HepG2 (cell line): ENCODE results near the gene LGI4. TPM values are rescaled to one million over a fixed set of nuclear protein-coding genes. Genes with fewer than 3 reads are reported as not detected.

Source experiments
- ELF3 ChIP-seq: IDR thresholded peaks from 2 replicates; pipeline ENCODE4 v1.6.1; 2016; ENCODE audit warnings: missing genetic modification reagents, missing compliant biosample characterization
- FOXA1 ChIP-seq, 2 experiments: fragments of 450-650 bp in 1 of 2; sonication (generic) in 1 of 2; formaldehyde crosslinking in 1 of 2; IDR thresholded peaks; 2 replicates each; pipeline versions ENCODE4 v1.4.0 to v1.6.1; 2016 to 2020; ENCODE audit warnings: missing genetic modification reagents in 1 of 2
- HNF4A ChIP-seq: sonication (generic); formaldehyde crosslinking; IDR thresholded peaks from 2 replicates; pipeline ENCODE4 v1.4.0; 2020; ENCODE audit warnings: missing genetic modification reagents
- HOXA9 ChIP-seq: sonication (generic); formaldehyde crosslinking; IDR thresholded peaks from 2 replicates; pipeline ENCODE4 v1.8.1; 2022; ENCODE audit warnings: missing genetic modification reagents, mild to moderate bottlenecking, moderate library complexity, borderline replicate concordance
- KDM1A ChIP-seq: IDR thresholded peaks from 2 replicates; pipeline ENCODE4 v1.6.1; 2016; ENCODE audit warnings: missing compliant biosample characterization
- KDM5A ChIP-seq: fragments of 200-600 bp; sonication (generic); IDR thresholded peaks from 2 replicates; pipeline ENCODE4 v1.7.0; 2018; ENCODE audit warnings: antibody characterized with exemption, mild to moderate bottlenecking, low read length, borderline replicate concordance
- NR2F6 ChIP-seq, 2 experiments: IDR thresholded peaks; 2 replicates each; pipeline ENCODE4 v1.6.1; 2016; ENCODE audit warnings: antibody characterized with exemption in 1 of 2, mild to moderate bottlenecking in 1 of 2
- RARG ChIP-seq: sonication (generic); formaldehyde crosslinking; IDR thresholded peaks from 2 replicates; pipeline ENCODE4 v1.4.0; 2020; ENCODE audit warnings: low read depth, mild to moderate bottlenecking, missing genetic modification reagents
- RBFOX2 ChIP-seq: fragments of 200-400 bp; formaldehyde crosslinking; IDR thresholded peaks from 2 replicates; pipeline ENCODE4 v1.6.1; 2017; ENCODE audit warnings: low read depth, mild to moderate bottlenecking, low read length
- SAP130 ChIP-seq: IDR thresholded peaks from 2 replicates; pipeline ENCODE4 v1.6.1; 2016; ENCODE audit warnings: low read depth
- ZFP36L1 ChIP-seq: sonication (generic); formaldehyde crosslinking; IDR thresholded peaks from 2 replicates; pipeline ENCODE4 v1.8.0; 2022; ENCODE audit warnings: mild to moderate bottlenecking, missing genetic modification reagents, moderate library complexity
- ZFP37 ChIP-seq: sonication (generic); formaldehyde crosslinking; IDR thresholded peaks from 2 replicates; pipeline ENCODE4 v1.4.0; 2020; ENCODE audit warnings: missing genetic modification reagents, borderline replicate concordance
- ZMYM4 ChIP-seq: sonication (generic); formaldehyde crosslinking; IDR thresholded peaks from 2 replicates; pipeline ENCODE4 v1.8.1; 2023; ENCODE audit warnings: mild to moderate bottlenecking, missing genetic modification reagents
- ZNF430 ChIP-seq: sonication (generic); formaldehyde crosslinking; IDR thresholded peaks from 2 replicates; pipeline ENCODE4 v1.9.0; 2021; ENCODE audit warnings: mild to moderate bottlenecking, missing genetic modification reagents
- ZNF460 ChIP-seq: sonication (generic); formaldehyde crosslinking; IDR thresholded peaks from 2 replicates; pipeline ENCODE4 v1.5.1; 2020; ENCODE audit warnings: missing genetic modification reagents, mild to moderate bottlenecking, borderline replicate concordance
- ZNF772 ChIP-seq: sonication (generic); formaldehyde crosslinking; IDR thresholded peaks from 2 replicates; pipeline ENCODE4 v1.5.0; 2020; ENCODE audit warnings: mild to moderate bottlenecking, missing genetic modification reagents
- ZNF878 ChIP-seq: sonication (generic); formaldehyde crosslinking; IDR thresholded peaks from 2 replicates; pipeline ENCODE4 v1.8.1; 2023; ENCODE audit warnings: mild to moderate bottlenecking, missing genetic modification reagents, moderate library complexity
- polyA plus RNA-seq, 8 experiments: library from polyadenylated mRNA; depleted of rRNA in 3 of 8; stranded (reverse) in 7 of 8; unstranded in 1 of 8; fragments of >200 nt; fragmentation: Illumina TruSeq in 4 of 8; extraction: Trizol in 4 of 8; gene quantifications; 2 replicates each; pipeline versions ENCODE4 v1.2.1 to v1.2.3, GENCODE V29; 2011 to 2016; ENCODE audit warnings: low read depth in 4 of 8, missing spikeins in 1 of 8, mixed read lengths in 1 of 8; ENCODE audit not compliant: insufficient read depth in 1 of 8
- total RNA-seq, 5 experiments: library from RNA; depleted of rRNA; stranded (reverse); fragments of >200 nt; fragmentation: Illumina TruSeq; extraction: Trizol; gene quantifications; 2 replicates each; pipeline ENCODE4 v1.2.3, GENCODE V29; 2016; ENCODE audit warnings: low read depth in 1 of 5
- TF ChIP-seq, protein P1 (sequence below): sonication (generic); formaldehyde crosslinking; IDR thresholded peaks from 2 replicates; pipeline ENCODE4 v1.4.0; 2020; ENCODE audit warnings: missing genetic modification reagents
- TF ChIP-seq, protein P2 (sequence below): sonication (generic); formaldehyde crosslinking; IDR thresholded peaks from 2 replicates; pipeline ENCODE4 v1.5.0; 2020; ENCODE audit warnings: missing genetic modification reagents
- TF ChIP-seq, protein P3 (sequence below): sonication (generic); formaldehyde crosslinking; IDR thresholded peaks from 2 replicates; pipeline ENCODE4 v1.5.0; 2020; ENCODE audit warnings: missing genetic modification reagents
- TF ChIP-seq, protein P4 (sequence below): sonication (generic); formaldehyde crosslinking; IDR thresholded peaks from 2 replicates; pipeline ENCODE4 v1.5.0; 2020; ENCODE audit warnings: missing genetic modification reagents, mild to moderate bottlenecking, borderline replicate concordance

LGI4 gene
- total and polyA plus RNA-seq, 2 of the 13 experiments (the other 11 are each of a cell fraction or from before 2014, with no cell fraction given) = 2.8 TPM; not detected in 1

DNA sequence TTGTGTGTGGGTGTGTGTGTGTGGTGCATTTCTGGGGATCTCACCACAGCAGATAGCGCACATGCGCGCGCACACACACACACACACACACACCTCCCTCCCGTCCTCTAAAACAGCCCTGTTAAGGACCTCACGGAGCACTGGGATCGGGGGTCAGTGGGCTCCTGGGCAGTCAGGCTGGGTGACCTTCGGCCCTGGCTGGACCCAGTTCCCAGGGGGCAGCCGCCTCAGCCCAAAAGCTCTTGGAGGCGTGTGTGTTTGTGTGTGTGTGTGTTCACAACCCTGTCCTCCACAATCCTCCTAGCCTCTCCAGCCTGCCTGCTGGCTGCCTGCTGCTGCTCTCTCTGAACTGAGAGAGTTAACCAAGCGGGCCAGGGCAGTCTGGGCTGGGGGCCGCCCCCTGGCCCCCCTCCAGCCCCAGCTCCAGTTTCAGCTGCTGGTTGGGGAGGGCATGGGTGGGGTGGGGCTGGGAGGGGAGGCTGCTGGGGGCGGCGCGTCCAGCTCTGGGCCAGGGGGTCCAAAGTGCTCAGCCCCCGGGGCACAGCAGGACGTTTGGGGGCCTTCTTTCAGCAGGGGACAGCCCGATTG is 3.5 kb upstream of the LGI4 start, which contains the start of gene FXYD1 (continued):
- TF ChIP-seq RBFOX2 (no peak), ZNF430 (CRISPR knock-in tag) (no peak), ZFP37 (CRISPR knock-in tag) (no peak), KDM1A (CRISPR knock-in tag) (no peak), SAP130 (CRISPR knock-in tag) (peak; percentile 6; the same call in 1 of the 2 replicates), NR2F6 (IDR thresholded peaks at IDR 0.05) (no peak), NR2F6 (CRISPR knock-in tag; IDR thresholded peaks at IDR 0.05) (peak; percentile 19), ZNF878 (CRISPR knock-in tag) (no peak), ZNF772 (CRISPR knock-in tag) (no peak), ZFP36L1 (CRISPR knock-in tag) (no peak), ELF3 (CRISPR knock-in tag) (no peak), ZMYM4 (no peak), FOXA1 (IDR thresholded peaks at IDR 0.05) (no peak), FOXA1 (CRISPR knock-in tag; IDR thresholded peaks at IDR 0.05) (no peak), KDM5A (no peak), HOXA9 (CRISPR knock-in tag) (no peak), HNF4A (peak; percentile 18; the same call in 1 of the 2 replicates), RARG (no peak), ZNF460 (CRISPR knock-in tag) (no peak)
- TF ChIP-seq, protein P1, sequence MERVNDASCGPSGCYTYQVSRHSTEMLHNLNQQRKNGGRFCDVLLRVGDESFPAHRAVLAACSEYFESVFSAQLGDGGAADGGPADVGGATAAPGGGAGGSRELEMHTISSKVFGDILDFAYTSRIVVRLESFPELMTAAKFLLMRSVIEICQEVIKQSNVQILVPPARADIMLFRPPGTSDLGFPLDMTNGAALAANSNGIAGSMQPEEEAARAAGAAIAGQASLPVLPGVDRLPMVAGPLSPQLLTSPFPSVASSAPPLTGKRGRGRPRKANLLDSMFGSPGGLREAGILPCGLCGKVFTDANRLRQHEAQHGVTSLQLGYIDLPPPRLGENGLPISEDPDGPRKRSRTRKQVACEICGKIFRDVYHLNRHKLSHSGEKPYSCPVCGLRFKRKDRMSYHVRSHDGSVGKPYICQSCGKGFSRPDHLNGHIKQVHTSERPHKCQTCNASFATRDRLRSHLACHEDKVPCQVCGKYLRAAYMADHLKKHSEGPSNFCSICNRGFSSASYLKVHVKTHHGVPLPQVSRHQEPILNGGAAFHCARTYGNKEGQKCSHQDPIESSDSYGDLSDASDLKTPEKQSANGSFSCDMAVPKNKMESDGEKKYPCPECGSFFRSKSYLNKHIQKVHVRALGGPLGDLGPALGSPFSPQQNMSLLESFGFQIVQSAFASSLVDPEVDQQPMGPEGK (CRISPR knock-in tag) = peak; percentile 56; the same call in 1 of the 2 replicates
- TF ChIP-seq, protein P2, sequence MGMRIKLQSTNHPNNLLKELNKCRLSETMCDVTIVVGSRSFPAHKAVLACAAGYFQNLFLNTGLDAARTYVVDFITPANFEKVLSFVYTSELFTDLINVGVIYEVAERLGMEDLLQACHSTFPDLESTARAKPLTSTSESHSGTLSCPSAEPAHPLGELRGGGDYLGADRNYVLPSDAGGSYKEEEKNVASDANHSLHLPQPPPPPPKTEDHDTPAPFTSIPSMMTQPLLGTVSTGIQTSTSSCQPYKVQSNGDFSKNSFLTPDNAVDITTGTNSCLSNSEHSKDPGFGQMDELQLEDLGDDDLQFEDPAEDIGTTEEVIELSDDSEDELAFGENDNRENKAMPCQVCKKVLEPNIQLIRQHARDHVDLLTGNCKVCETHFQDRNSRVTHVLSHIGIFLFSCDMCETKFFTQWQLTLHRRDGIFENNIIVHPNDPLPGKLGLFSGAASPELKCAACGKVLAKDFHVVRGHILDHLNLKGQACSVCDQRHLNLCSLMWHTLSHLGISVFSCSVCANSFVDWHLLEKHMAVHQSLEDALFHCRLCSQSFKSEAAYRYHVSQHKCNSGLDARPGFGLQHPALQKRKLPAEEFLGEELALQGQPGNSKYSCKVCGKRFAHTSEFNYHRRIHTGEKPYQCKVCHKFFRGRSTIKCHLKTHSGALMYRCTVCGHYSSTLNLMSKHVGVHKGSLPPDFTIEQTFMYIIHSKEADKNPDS (CRISPR knock-in tag) = 0 out of 2 replicates have a peak, but pooled peaks have one; percentile 47
- TF ChIP-seq, protein P3, sequence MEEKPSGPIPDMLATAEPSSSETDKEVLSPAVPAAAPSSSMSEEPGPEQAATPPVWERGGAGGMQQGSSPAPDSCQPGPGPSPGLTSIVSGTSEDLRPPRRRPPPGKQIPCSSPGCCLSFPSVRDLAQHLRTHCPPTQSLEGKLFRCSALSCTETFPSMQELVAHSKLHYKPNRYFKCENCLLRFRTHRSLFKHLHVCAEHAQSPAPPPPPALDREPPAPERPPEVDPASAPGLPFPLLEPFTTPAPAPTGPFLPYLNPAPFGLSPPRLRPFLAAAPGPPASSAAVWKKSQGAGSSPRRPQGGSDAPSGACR (CRISPR knock-in tag) = 0 out of 2 replicates have a peak, but pooled peaks have one; percentile 14
- TF ChIP-seq, protein P4, sequence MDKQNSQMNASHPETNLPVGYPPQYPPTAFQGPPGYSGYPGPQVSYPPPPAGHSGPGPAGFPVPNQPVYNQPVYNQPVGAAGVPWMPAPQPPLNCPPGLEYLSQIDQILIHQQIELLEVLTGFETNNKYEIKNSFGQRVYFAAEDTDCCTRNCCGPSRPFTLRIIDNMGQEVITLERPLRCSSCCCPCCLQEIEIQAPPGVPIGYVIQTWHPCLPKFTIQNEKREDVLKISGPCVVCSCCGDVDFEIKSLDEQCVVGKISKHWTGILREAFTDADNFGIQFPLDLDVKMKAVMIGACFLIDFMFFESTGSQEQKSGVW = no peak
